Activated naive CD8-positive, alpha-beta T cell treated with anti-CD3 and anti-CD28 coated beads, Interleukin-2, amount 10 ng/mL, durations not matched to agents 7 days and 5 days (primary cell): Measurements from ENCODE around the gene GRIK3. TPM values are rescaled to one million over a fixed set of nuclear protein-coding genes. Genes with fewer than 3 reads are reported as not detected.

Experiments
- ATAC-seq: fragments of 150-1000 bp; cut with Tn5 transposase; one replicate; pipeline ENCODE4 v1.10.0; 2021; ENCODE audit warnings: low read depth, moderate library complexity
- POLR2A ChIA-PET: fragments of 350-600 bp; sonication (Branson Sonifier 250); formaldehyde crosslinking; loops from one replicate; lab custom pipeline; 2021; ENCODE audit warnings: antibody characterized with exemption; lab: Charles Lee
- DNase-seq: peaks from one replicate; pipeline ENCODE4 v3.0.0; 2021
- H3K27ac Mint-ChIP-seq: one replicate; pipeline ENCODE4 v1.8.0; 2022; ENCODE audit warnings: mild to moderate bottlenecking, mixed read lengths
- H3K27me3 Mint-ChIP-seq: one replicate; pipeline ENCODE4 v1.8.0; 2022; ENCODE audit warnings: mild to moderate bottlenecking, moderate library complexity, mixed read lengths
- H3K36me3 Mint-ChIP-seq: one replicate; pipeline ENCODE4 v1.8.0; 2021; ENCODE audit warnings: mild to moderate bottlenecking, mixed read lengths
- H3K4me1 Mint-ChIP-seq: one replicate; pipeline ENCODE4 v1.8.0; 2021; ENCODE audit warnings: mixed read lengths
- H3K4me3 Mint-ChIP-seq: one replicate; pipeline ENCODE4 v1.8.0; 2022; ENCODE audit warnings: mild to moderate bottlenecking, moderate library complexity, mixed read lengths
- H3K9me3 Mint-ChIP-seq: one replicate; pipeline ENCODE4 v1.8.0; 2021; ENCODE audit warnings: mixed read lengths
- total RNA-seq, 2 experiments: library from RNA; stranded (reverse); gene quantifications; one replicate each; pipeline ENCODE4 v1.2.3, GENCODE V29; 2021

GRIK3 gene
- total RNA-seq, 2 experiments from 2014 or later: not detected

GRCh38 chr1:36796106-36796590 lies 238.2 kb downstream of the GRIK3 start:
- H3K4me1 Mint-ChIP-seq: no peaks in the 10 kb centered on the region
- no peak overlapping the region for H3K27ac Mint-ChIP-seq
- H3K9me3 Mint-ChIP-seq: peaks cover 2% of the 10 kb centered on the region
- H3K36me3 Mint-ChIP-seq: no peaks in the 10 kb centered on the region
- POLR2A ChIA-PET: no interaction called here
- no peak for ATAC-seq
- no peak overlapping the region for H3K4me3 Mint-ChIP-seq
- DNase-seq: no peak
- peaks cover 2% of the 10 kb centered on the region for H3K27me3 Mint-ChIP-seq

DNA sequence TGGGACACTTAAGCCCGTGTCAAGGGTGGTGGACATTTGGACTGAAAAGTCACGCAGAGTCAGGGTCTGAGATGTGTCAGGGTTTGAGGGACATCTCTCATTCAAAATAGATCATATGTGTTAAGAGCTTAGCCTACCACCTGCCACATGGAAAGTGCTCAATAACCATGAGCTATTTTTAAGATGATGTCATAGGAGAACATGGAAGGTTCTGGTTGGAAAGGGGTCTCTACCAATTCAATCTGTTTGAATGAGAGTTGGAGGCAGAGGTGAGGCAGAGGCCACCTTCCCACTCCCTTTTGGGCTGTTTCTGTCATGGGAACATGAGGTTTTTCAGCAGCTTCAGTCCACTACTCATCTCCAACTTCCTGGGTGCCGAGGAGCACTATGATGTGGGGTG lies 239.9 kb downstream of the GRIK3 start:
- Mint-ChIP-seq H3K4me1 (no peaks in the 10 kb centered on the region), H3K4me3 (no peak overlapping the region), H3K9me3 (peaks cover 2% of the 10 kb centered on the region), H3K36me3 (no peaks in the 10 kb centered on the region), H3K27me3 (no peaks in the 10 kb centered on the region), H3K27ac (no peak overlapping the region)
- POLR2A ChIA-PET: no interaction called here
- ATAC-seq (no peak), DNase-seq (no peak)

- H3K4me3 Mint-ChIP-seq: no peak overlapping the region
- POLR2A ChIA-PET: no interaction called here
- no peak for DNase-seq
- peaks cover 2% of the 10 kb centered on the region for H3K9me3 Mint-ChIP-seq
- no peak overlapping the region for H3K27ac Mint-ChIP-seq
- H3K4me1 Mint-ChIP-seq: no peaks in the 10 kb centered on the region
- no peak for ATAC-seq
- H3K27me3 Mint-ChIP-seq: no peaks in the 10 kb centered on the region
- no peaks in the 10 kb centered on the region for H3K36me3 Mint-ChIP-seq
Observed at GRCh38 chr1:36793452-36793851, 240.9 kb downstream of the GRIK3 start.

DNA sequence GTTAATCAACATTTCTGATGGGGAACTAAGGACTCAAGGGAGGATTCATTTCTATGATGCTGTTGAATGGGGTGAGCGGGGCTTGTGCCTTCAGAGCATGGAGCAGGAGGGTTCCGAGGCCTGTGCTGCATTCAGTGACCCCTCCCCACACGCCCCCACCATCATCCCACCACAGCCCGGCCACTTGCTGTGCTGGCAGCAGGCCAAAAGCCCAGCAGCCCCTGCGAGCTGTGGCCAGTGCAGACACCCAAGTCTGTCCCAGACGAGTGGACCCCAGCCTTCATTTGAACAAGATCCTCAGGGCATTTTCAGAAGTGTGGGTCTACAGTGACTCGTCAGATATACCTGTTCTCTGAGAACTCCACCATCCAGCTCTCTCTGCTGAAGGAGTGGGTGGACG lies 242.0 kb downstream of the GRIK3 start:
- Mint-ChIP-seq H3K9me3 (peaks cover 2% of the 10 kb centered on the region), H3K27me3 (no peaks in the 10 kb centered on the region), H3K4me3 (no peak overlapping the region), H3K36me3 (no peaks in the 10 kb centered on the region), H3K4me1 (no peaks in the 10 kb centered on the region), H3K27ac (no peak overlapping the region)
- ATAC-seq (no peak), DNase-seq (no peak)
- POLR2A ChIA-PET: no interaction called here

DNA sequence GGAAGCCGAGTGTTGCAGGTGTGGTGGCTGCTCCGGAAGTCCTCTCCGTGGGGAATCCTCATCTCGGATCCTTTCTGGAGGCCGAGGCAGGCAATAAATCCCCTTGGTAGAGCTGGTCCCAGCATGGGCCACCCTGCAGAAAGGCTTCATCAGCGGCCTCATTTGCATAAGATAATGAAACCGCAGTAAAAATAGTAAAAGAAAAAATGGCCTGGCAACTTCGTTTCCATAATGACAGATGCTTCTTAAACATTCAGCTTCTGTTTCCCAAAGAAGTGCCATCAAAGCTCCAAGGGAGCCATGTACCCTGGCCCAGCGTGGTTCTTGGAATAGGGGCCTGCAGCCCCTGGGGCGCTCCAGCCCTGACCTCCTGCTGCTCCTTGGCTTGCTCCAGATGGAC lies 244.1 kb downstream of the GRIK3 start:
- DNase-seq (no peak), ATAC-seq (no peak)
- Mint-ChIP-seq H3K9me3 (peaks cover 2% of the 10 kb centered on the region), H3K4me3 (no peak overlapping the region), H3K27ac (no peak overlapping the region), H3K27me3 (no peaks in the 10 kb centered on the region), H3K36me3 (no peaks in the 10 kb centered on the region), H3K4me1 (no peaks in the 10 kb centered on the region)
- POLR2A ChIA-PET: no interaction called here

DNA sequence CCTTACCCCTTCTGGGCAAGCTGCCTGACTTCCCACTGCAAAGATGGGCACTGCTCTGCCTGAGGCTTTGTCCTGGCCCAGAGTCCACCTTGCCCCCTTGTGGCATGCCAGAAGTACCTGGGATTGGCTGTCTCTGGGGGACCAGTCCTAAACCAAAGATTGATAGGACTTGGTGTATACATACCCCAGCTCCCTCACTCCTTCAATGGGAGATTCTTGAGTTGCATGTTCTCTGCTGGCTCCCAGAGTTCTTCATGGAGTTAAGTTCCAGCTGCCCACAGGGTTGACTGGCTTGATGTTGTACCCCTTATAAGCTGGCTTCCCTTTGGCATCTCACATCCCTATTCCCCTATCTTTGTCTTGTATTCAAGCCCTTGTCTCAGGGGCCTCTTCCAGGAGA lies 244.8 kb downstream of the GRIK3 start:
- ATAC-seq (no peak), DNase-seq (no peak)
- POLR2A ChIA-PET: no interaction called here
- peaks cover 2% of the 10 kb centered on the region for H3K9me3 Mint-ChIP-seq
- H3K27ac Mint-ChIP-seq: no peak overlapping the region
- no peaks in the 10 kb centered on the region for H3K27me3 Mint-ChIP-seq
- H3K4me1 Mint-ChIP-seq: no peaks in the 10 kb centered on the region
- no peak overlapping the region for H3K4me3 Mint-ChIP-seq
- no peaks in the 10 kb centered on the region for H3K36me3 Mint-ChIP-seq

DNA sequence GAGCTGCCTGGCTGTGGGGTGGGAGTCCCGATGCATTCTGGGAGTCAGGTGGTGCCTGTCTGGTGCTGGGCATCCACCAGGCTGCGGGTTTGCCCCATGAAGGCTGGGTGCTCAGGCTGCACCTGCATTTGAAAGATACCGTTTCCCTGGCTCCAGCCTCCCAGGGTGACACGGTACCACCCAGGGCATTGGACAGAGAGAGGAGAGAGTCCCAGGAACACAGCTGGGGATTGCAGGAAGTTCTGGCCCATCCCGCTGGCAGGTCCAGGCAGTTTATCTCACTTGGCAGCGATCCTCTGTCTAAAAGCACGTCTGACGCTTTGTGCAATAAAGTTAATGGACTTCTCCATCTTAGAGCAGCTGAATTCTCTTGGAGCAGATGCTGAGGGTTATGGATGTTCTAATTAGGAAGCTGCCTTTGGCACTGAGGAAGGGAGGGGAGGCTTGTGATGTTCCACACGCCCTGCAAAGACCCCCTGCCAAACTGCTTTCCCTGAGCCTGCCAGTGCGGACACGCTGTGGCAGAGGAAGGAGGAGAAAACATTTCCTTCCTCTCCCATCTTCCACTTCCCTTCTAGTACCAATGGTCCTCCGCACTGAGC lies 246.9 kb downstream of the GRIK3 start:
- POLR2A ChIA-PET: no interaction called here

DNA sequence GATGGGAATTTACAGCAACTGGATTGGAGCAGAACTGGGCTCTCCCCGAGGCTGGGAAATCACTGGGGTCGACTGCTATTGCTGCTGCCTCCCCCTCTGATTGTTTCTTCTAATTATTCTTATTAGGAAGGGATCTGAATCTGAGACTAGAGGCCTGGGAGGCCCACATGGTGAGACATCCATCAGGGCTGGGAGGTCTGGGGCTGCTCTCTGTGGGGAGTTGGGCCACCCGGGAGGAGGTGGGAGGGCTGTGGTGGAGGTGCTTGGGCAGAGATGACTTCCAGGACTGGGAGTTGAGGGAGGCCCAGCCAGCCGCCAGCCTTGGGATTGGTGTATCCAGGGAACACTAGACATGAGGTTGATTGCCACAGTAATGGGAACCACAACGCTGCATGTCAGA lies 247.9 kb downstream of the GRIK3 start:
- no peak overlapping the region for H3K4me3 Mint-ChIP-seq
- H3K4me1 Mint-ChIP-seq: no peaks in the 10 kb centered on the region
- POLR2A ChIA-PET: no interaction called here

More for the DNA sequence above, 246.9 kb downstream of the GRIK3 start:
- DNase-seq (no peak), ATAC-seq (no peak)
- Mint-ChIP-seq H3K4me3 (no peak overlapping the region), H3K36me3 (no peaks in the 10 kb centered on the region), H3K27me3 (peaks cover 3% of the 10 kb centered on the region), H3K27ac (no peak overlapping the region), H3K4me1 (no peaks in the 10 kb centered on the region), H3K9me3 (no peaks in the 10 kb centered on the region)

GRCh38 chr1:36784147-36784859 lies 250.0 kb downstream of the GRIK3 start:
- Mint-ChIP-seq H3K4me1 (no peaks in the 10 kb centered on the region), H3K36me3 (no peaks in the 10 kb centered on the region), H3K4me3 (no peak overlapping the region), H3K27ac (no peak overlapping the region), H3K27me3 (peaks cover 7% of the 10 kb centered on the region), H3K9me3 (no peaks in the 10 kb centered on the region)
- ATAC-seq (no peak), DNase-seq (no peak)
- POLR2A ChIA-PET: interaction anchor here (0.6 kb wide), 1 partner anchor 1588 kb away, joined by 4 read pairs; no protein-coding TSS in a partner anchor

More for the DNA sequence above, 247.9 kb downstream of the GRIK3 start:
- no peak overlapping the region for H3K27ac Mint-ChIP-seq
- ATAC-seq (no peak), DNase-seq (no peak)
- no peaks in the 10 kb centered on the region for H3K36me3 Mint-ChIP-seq
- no peaks in the 10 kb centered on the region for H3K9me3 Mint-ChIP-seq
- H3K27me3 Mint-ChIP-seq: peaks cover 7% of the 10 kb centered on the region

GRCh38 chr1:36783475-36783874 lies 250.8 kb downstream of the GRIK3 start:
- no peak for ATAC-seq
- H3K27ac Mint-ChIP-seq: no peak overlapping the region
- no peaks in the 10 kb centered on the region for H3K36me3 Mint-ChIP-seq
- POLR2A ChIA-PET: no interaction called here
- no peaks in the 10 kb centered on the region for H3K9me3 Mint-ChIP-seq
- peaks cover 7% of the 10 kb centered on the region for H3K27me3 Mint-ChIP-seq
- DNase-seq: no peak
- H3K4me3 Mint-ChIP-seq: no peak overlapping the region
- H3K4me1 Mint-ChIP-seq: no peaks in the 10 kb centered on the region

- Mint-ChIP-seq H3K36me3 (no peaks in the 10 kb centered on the region), H3K9me3 (no peaks in the 10 kb centered on the region), H3K4me3 (no peak overlapping the region), H3K4me1 (no peaks in the 10 kb centered on the region), H3K27ac (no peak overlapping the region), H3K27me3 (peaks cover 9% of the 10 kb centered on the region)
- no peak for ATAC-seq
- no peak for DNase-seq
- POLR2A ChIA-PET: no interaction called here
Observed at GRCh38 chr1:36782785-36783184, 251.5 kb downstream of the GRIK3 start.

DNA sequence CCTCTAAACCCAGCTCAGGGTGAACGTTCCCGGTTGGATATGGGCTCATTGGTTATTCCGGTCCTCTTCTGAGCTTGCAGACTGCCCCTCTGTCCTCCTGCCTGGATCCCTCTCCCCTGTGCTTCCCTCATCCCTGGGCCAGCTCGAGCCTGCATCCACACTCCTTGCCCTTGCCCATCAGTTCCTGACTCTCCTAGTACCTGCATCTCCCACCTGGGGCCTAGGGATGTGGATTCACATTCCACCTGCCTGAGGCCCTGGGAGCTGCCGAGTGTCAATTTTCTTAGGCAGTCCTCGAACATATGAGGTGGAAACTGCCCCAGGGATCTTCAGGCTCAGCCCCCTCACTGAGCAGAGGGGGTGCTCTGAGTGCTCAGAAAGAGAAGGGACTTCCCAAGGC lies 252.2 kb downstream of the GRIK3 start:
- peaks cover 12% of the 10 kb centered on the region for H3K27me3 Mint-ChIP-seq
- H3K27ac Mint-ChIP-seq: no peak overlapping the region
- POLR2A ChIA-PET: no interaction called here
- DNase-seq: no peak
- H3K4me3 Mint-ChIP-seq: no peak overlapping the region
- ATAC-seq: no peak
- no peaks in the 10 kb centered on the region for H3K9me3 Mint-ChIP-seq
- H3K36me3 Mint-ChIP-seq: no peaks in the 10 kb centered on the region
- no peaks in the 10 kb centered on the region for H3K4me1 Mint-ChIP-seq

DNA sequence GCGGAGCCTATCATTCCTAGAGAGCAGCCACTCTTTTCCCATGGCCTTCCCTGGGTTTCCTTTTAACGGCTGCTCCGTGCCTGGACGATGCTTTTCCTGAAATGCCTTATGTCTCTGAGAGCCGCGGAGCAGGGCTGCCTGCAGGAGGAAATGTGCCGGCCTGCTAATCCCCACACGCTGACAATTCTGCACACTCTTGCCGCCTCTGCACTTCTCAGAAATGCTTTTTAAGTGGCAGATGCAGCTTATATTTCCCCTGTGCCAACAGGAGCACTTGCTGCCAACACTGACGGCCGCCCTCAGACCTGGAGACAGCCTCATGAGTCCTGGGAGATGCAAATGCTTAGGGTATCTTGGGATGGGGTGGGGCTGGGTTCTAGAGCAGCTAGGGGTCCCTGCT lies 253.2 kb downstream of the GRIK3 start:
- no peaks in the 10 kb centered on the region for H3K9me3 Mint-ChIP-seq
- POLR2A ChIA-PET: no interaction called here
- ATAC-seq: no peak
- no peak overlapping the region for H3K4me3 Mint-ChIP-seq
- H3K27me3 Mint-ChIP-seq: peaks cover 17% of the 10 kb centered on the region
- DNase-seq: no peak
- H3K4me1 Mint-ChIP-seq: no peaks in the 10 kb centered on the region
- H3K27ac Mint-ChIP-seq: no peak overlapping the region
- H3K36me3 Mint-ChIP-seq: no peaks in the 10 kb centered on the region

DNA sequence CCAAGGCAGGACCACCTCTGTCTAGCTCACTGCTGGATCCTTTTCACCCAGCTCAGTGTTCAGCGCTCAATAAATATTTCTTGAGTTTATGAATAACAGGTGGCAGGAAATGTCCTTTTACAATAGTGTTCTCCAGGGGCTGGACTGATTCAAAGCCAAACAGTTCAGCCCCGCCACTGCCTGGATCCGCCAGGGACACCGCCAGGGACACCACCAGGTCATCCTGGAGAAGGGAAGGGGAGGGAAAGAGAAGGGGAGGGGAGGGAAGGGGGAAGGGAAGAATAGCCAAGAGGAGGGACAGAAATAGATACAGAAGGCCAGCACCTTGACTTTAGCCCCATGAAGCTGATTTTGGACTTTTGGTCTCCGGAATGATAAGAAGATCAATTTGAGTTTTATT lies 255.6 kb downstream of the GRIK3 start:
- POLR2A ChIA-PET: no interaction called here
- Mint-ChIP-seq H3K36me3 (no peaks in the 10 kb centered on the region), H3K27ac (no peak overlapping the region), H3K4me1 (no peaks in the 10 kb centered on the region), H3K27me3 (peaks cover 28% of the 10 kb centered on the region), H3K4me3 (no peak overlapping the region), H3K9me3 (no peaks in the 10 kb centered on the region)
- no peak for ATAC-seq
- no peak for DNase-seq
